ENCODE data around the gene BCL2. TPM values are rescaled to one million over a fixed set of nuclear protein-coding genes. Genes with fewer than 3 reads are reported as not detected.

BCL2 gene
- total RNA-seq, 1 experiment from 2014 or later: 1.3 TPM

DNA sequence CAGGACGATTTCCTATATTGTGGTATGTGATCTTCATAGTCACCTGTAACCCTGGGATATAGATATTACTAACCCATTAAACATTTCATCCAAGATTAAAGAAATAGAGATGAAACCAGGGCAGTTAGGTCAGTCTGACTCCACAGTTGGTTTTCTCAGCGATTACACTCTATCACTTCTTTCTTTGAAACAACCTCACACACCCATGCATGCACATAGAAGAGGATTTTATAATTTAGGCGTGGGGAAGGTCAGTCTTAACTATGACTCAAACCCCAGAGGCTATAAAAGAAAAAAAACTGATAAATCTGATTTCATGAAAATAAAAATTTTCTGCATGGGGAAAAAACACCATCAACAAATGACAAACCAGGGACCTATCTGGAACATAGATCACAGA lies 54.2 kb downstream of the BCL2 start:
- Histone ChIP-seq H3K4me2 (ENCODE audit: insufficient read depth, insufficient read length, low read length) (no peak overlapping the region), H4K20me1 (ENCODE audit: control insufficient read depth, insufficient read depth, insufficient read length) (no peaks in the 10 kb centered on the region), H3K14ac (ENCODE audit: insufficient read depth, low read length) (no peak overlapping the region), H3K27ac (ENCODE audit: insufficient read length, low read depth, low read length) (no peak overlapping the region), H2BK20ac (ENCODE audit: low read depth, low read length, poor library complexity, severe bottlenecking) (no peak overlapping the region), H2BK5ac (ENCODE audit: insufficient read length, low read length) (no peak overlapping the region), H3K79me1 (ENCODE audit: insufficient read depth, low read depth, low read length, poor library complexity, severe bottlenecking) (no peaks in the 10 kb centered on the region), H3K9ac (ENCODE audit: extremely low read depth, insufficient read length, low read length) (no peak overlapping the region), H2BK12ac (ENCODE audit: insufficient read length, low read depth, low read length) (no peak overlapping the region), H3K9me3 (ENCODE audit: control insufficient read depth, low read depth, low read length) (no peaks in the 10 kb centered on the region), H4K8ac (replicated peaks; ENCODE audit: insufficient read length, low read depth, low read length) (no peak overlapping the region), H4K91ac (ENCODE audit: insufficient read length, low read depth, low read length) (no peak overlapping the region), H3K27me3 (ENCODE audit: insufficient read depth, low read length) (no peaks in the 10 kb centered on the region), H3K56ac (ENCODE audit: insufficient read length, low read depth, low read length) (no peak overlapping the region), H4K5ac (ENCODE audit: insufficient read length, low read depth, low read length) (no peak overlapping the region), H3K4me1 (ENCODE audit: insufficient read depth, low read length) (no peaks in the 10 kb centered on the region), H2AFZ (ENCODE audit: low read length) (no peak overlapping the region), H2BK15ac (ENCODE audit: low read depth, low read length) (no peak overlapping the region), H3T11ph (ENCODE audit: low read length) (no peak overlapping the region), H3K18ac (ENCODE audit: insufficient read length, low read depth, low read length) (no peak overlapping the region), H3K23ac (ENCODE audit: insufficient read length, low read depth, low read length) (no peak overlapping the region), H2BK120ac (ENCODE audit: low read depth, low read length, poor library complexity, severe bottlenecking) (no peak overlapping the region), H2AK5ac (ENCODE audit: insufficient read length, low read length) (no peak overlapping the region), H3K4ac (ENCODE audit: low read depth, low read length) (no peak overlapping the region), H3K79me2 (ENCODE audit: insufficient read depth, low read length) (no peaks in the 10 kb centered on the region), H3K23me2 (ENCODE audit: insufficient read length, low read depth, low read length, poor library complexity, severe bottlenecking) (no peaks in the 10 kb centered on the region)
- no peaks in the 10 kb centered on the region for H3K36me3 Mint-ChIP-seq (ENCODE audit: insufficient read depth in 1 of 3, low read depth in 3 of 3)
- H3K4me1 Mint-ChIP-seq: no peaks in the 10 kb centered on the region
- H3K4me3 Mint-ChIP-seq: no peak overlapping the region
- no peak for TF ChIP-seq CTCF (conservative IDR thresholded peaks at IDR 0.05)
- H3K27ac Mint-ChIP-seq: no peak overlapping the region
- H3K27me3 Mint-ChIP-seq (ENCODE audit: low read depth): peaks cover 3% of the 10 kb centered on the region
- no peaks in the 10 kb centered on the region for H3K9me3 Mint-ChIP-seq
- WGBS (ENCODE audit: extremely low coverage, insufficient read length, low lambda C conversion rate): no CpG with 5 or more reads among the region's 3 CpGs
- no peak for DNase-seq

All from H9 (cell line).